ENCODE measurements around the gene SLC30A4.

DNA sequence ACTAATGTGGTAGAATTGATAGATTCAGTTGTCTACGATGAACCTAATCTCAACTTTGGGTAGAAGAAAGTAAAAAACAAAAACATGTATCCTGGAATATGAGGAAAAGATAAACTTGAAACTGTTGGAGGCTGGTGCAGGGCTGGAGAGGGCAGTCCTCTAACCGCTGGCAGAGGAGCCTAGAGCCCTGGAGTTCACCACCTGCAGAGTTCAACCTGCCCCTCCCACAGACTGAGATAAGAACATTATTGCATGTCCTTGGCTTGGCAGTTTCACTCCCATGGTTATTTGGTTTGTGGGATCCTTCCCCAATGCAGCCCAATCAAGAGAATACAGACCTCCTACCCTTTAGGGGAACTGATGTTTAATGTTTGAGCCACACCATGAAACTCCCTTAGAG, 91.0 kb downstream of the SLC30A4 start:
- no peak for TF ChIP-seq CTCF (IDR thresholded peaks at IDR 0.05; ENCODE audit: control extremely low read depth in 1 of 3, insufficient read depth in 1 of 3, low read depth in 1 of 3, low read length in 3 of 3)
- TF ChIP-seq CHD1 (IDR thresholded peaks at IDR 0.05; ENCODE audit: low read depth, low read length) = no peak
- no peak for TF ChIP-seq RFX5 (IDR thresholded peaks at IDR 0.05; ENCODE audit: borderline replicate concordance, low read depth, low read length)
- TF ChIP-seq ZNF274 (IDR thresholded peaks at IDR 0.05; ENCODE audit: borderline replicate concordance, extremely low read depth, low read length) = no peak
- TF ChIP-seq GTF2F1 (IDR thresholded peaks at IDR 0.05; ENCODE audit: borderline replicate concordance, low read depth, low read length) = no peak
- TF ChIP-seq EZH2 (IDR thresholded peaks at IDR 0.05; ENCODE audit: low read depth, low read length, severe bottlenecking) = no peak
- no peak for TF ChIP-seq USF2 (IDR thresholded peaks at IDR 0.05; ENCODE audit: low read length)
- no peak for TF ChIP-seq RAD21 (IDR thresholded peaks at IDR 0.05 in 1 of 2, conservative IDR thresholded peaks at IDR 0.05 in 1 of 2; ENCODE audit: low read depth in 2 of 2, low read length in 2 of 2)
- TF ChIP-seq, protein P1, sequence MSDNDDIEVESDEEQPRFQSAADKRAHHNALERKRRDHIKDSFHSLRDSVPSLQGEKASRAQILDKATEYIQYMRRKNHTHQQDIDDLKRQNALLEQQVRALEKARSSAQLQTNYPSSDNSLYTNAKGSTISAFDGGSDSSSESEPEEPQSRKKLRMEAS (IDR thresholded peaks at IDR 0.05) = no peak
- no peak for TF ChIP-seq SP2 (IDR thresholded peaks at IDR 0.05; ENCODE audit: low read length)

Measured in H1 (cell line).